MCF 10A (cell line): ENCODE data around the gene CRIM1. TPM values are rescaled to one million over a fixed set of nuclear protein-coding genes. Genes with fewer than 3 reads are reported as not detected.
A peak's percentile ranks its signal among the peaks of the same experiment; 100 is the strongest.

Experiments used
- BruUV-seq: library from RNA; stranded (reverse); fragments of 400-500 nt; replicated peaks from 2 replicates; lab custom pipeline; 2021; lab: Mats Ljungman, UMichigan
- CTCF ChIA-PET: fragments of 300-600 bp; sonication (Branson Sonifier 250); formaldehyde crosslinking; extraction: SDS; loops from one replicate; lab custom pipeline; 2021; ENCODE audit warnings: antibody characterized with exemption, inconsistent platforms; lab: Yijun Ruan, JAX
- POLR2A ChIA-PET: fragments of 300-600, 350-650 bp; sonication (Branson Sonifier 250); formaldehyde crosslinking; extraction: SDS; loops from one replicate; lab custom pipeline; 2020; ENCODE audit warnings: antibody characterized with exemption, inconsistent platforms; lab: Yijun Ruan, JAX
- DNase-seq: peaks from one replicate; pipeline ENCODE4 v3.0.0-alpha.2; 2018; ENCODE audit not compliant: unreplicated experiment
- H3K27ac Mint-ChIP-seq: one replicate; pipeline ENCODE4 v1.8.0; 2022; ENCODE audit warnings: mild to moderate bottlenecking, low read depth, mixed read lengths; ENCODE audit not compliant: unreplicated experiment
- H3K27me3 Mint-ChIP-seq: one replicate; pipeline ENCODE4 v1.8.0; 2022; ENCODE audit warnings: mixed read lengths; ENCODE audit not compliant: insufficient read depth, unreplicated experiment
- H3K36me3 Mint-ChIP-seq: one replicate; pipeline ENCODE4 v1.8.0; 2022; ENCODE audit warnings: mild to moderate bottlenecking, moderate library complexity, mixed read lengths; ENCODE audit not compliant: insufficient read depth, unreplicated experiment
- H3K4me1 Mint-ChIP-seq: one replicate; pipeline ENCODE4 v1.8.0; 2022; ENCODE audit warnings: mixed read lengths; ENCODE audit not compliant: insufficient read depth, unreplicated experiment
- H3K4me3 Mint-ChIP-seq: one replicate; pipeline ENCODE4 v1.8.0; 2022; ENCODE audit warnings: mild to moderate bottlenecking, moderate library complexity, mixed read lengths; ENCODE audit not compliant: unreplicated experiment
- H3K9me3 Mint-ChIP-seq: one replicate; pipeline ENCODE4 v1.8.0; 2022; ENCODE audit warnings: mixed read lengths; ENCODE audit not compliant: unreplicated experiment
- intact Hi-C: fragments of 100-400 bp; cut with micrococcal nuclease; formaldehyde crosslinking; loops from 2 replicates; pipeline ENCODE4 v1.14.1; 2022
- total RNA-seq: library from RNA; stranded (reverse); gene quantifications from 2 replicates; pipeline ENCODE4 v1.2.3, GENCODE V29; 2022
- TF ChIP-seq, protein P1 (sequence below): fragments of 200-600 bp; IDR thresholded peaks from one replicate; pipeline ENCODE4 v1.8.0; 2022; ENCODE audit warnings: antibody characterized with exemption, mild to moderate bottlenecking; ENCODE audit not compliant: unreplicated experiment

Gene CRIM1
- total RNA-seq, 1 experiment from 2014 or later: 185 TPM

DNA sequence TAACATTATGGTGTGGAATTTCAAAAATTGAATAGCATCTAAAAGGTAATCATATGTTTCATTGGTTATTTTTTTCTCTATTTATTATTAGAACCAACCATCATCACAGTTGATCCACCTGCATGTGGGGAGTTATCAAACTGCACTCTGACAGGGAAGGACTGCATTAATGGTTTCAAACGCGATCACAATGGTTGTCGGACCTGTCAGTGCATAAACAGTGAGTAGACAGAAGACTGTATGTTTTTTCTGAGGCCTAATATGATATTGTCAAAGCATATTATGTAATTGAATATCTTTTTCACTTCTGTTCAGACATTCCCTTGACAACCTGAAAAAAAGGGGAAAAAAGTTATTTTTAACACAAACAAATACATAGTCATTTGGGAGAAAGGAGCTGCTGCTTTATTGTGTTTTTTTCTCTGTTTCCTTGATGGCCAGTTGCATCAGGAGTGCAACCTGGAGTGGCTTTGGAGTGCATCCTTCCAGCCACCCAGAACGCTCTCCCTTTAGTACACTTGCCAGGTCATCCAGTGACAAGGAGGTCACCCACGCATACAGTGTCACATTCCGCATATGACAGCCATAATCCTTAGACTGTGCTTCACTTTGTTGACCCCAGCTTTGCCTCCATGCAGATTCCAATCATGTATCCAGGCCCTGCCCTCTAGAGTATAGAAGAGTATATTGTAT is 143.7 kb downstream of the CRIM1 start:
- intact Hi-C loops: no loop called here
- Mint-ChIP-seq H3K9me3 (no peaks in the 10 kb centered on the region), H3K4me1 (no peaks in the 10 kb centered on the region), H3K27me3 (no peaks in the 10 kb centered on the region), H3K27ac (no peak overlapping the region), H3K36me3 (peaks cover 88% of the 10 kb centered on the region), H3K4me3 (no peak overlapping the region)
- no peak for DNase-seq
- CTCF ChIA-PET: interaction anchor here (0.5 to 1.2 kb wide), 3 partner anchors 43 to 78 kb away, joined by 3 to 4 read pairs (median 3); no protein-coding TSS in a partner anchor
- TF ChIP-seq, protein P1, sequence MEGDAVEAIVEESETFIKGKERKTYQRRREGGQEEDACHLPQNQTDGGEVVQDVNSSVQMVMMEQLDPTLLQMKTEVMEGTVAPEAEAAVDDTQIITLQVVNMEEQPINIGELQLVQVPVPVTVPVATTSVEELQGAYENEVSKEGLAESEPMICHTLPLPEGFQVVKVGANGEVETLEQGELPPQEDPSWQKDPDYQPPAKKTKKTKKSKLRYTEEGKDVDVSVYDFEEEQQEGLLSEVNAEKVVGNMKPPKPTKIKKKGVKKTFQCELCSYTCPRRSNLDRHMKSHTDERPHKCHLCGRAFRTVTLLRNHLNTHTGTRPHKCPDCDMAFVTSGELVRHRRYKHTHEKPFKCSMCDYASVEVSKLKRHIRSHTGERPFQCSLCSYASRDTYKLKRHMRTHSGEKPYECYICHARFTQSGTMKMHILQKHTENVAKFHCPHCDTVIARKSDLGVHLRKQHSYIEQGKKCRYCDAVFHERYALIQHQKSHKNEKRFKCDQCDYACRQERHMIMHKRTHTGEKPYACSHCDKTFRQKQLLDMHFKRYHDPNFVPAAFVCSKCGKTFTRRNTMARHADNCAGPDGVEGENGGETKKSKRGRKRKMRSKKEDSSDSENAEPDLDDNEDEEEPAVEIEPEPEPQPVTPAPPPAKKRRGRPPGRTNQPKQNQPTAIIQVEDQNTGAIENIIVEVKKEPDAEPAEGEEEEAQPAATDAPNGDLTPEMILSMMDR: no peak
- POLR2A ChIA-PET: interaction anchor here (1.1 kb wide), 1 partner anchor 53 kb away, joined by 3 read pairs; no protein-coding TSS in a partner anchor
- BruUV-seq: no TSS peak

DNA sequence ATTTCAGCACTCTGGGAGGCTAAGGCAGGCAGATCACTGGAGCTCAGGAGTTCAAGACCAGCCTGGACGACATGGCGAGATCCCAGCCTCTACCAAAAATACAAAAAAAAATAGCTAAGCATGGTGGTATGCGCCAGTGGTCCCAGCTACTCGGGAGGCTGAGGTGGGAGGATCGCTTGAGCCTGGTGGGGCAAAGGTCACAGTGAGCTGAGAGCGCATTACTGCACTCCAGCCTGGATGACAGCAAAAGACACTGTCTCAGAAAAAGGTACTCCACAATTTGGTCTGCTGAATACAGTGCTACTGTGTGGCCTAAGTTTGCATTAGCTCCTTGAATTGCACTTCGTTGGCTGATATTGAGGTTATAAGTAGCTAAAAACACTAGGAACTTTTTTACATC is 144.5 kb downstream of the CRIM1 start:
- no peaks in the 10 kb centered on the region for H3K9me3 Mint-ChIP-seq
- H3K4me1 Mint-ChIP-seq: no peaks in the 10 kb centered on the region
- DNase-seq: no peak
- intact Hi-C loops: no loop called here
- H3K36me3 Mint-ChIP-seq: peaks cover 87% of the 10 kb centered on the region
- POLR2A ChIA-PET: interaction anchor here (0.6 to 1.1 kb wide), 2 partner anchors 52 to 83 kb away, joined by 3 read pairs; no protein-coding TSS in a partner anchor
- no peak overlapping the region for H3K4me3 Mint-ChIP-seq
- TF ChIP-seq, protein P1: no peak
- no peaks in the 10 kb centered on the region for H3K27me3 Mint-ChIP-seq
- no peak overlapping the region for H3K27ac Mint-ChIP-seq
- CTCF ChIA-PET: interaction anchor here (0.5 to 1.2 kb wide), 9 partner anchors 9 to 198 kb away, joined by 3 to 4 read pairs (median 3); no protein-coding TSS in a partner anchor
- no TSS peak for BruUV-seq

DNA sequence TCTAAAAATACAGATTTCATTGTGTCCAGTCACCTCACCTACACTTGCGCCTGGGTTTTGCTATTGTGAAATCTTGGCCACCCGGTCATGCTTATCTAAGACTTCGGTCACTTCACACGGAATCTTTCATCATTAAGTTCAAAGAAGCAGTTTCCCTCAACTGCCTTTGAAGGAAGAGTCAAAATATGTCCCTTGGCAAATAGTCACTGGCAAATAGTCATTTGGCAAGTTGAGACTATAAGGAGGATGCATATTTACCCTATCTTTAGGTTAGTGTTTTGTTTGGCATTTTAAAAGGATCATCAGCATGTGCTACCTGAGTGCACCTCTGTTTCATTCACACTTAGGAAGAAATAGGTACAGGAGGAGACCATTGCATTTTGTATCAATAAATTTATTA is 146.5 kb downstream of the CRIM1 start:
- POLR2A ChIA-PET: interaction anchor here (0.6 to 1.7 kb wide), 6 partner anchors 8 to 151 kb away, joined by 3 to 6 read pairs (median 4); no protein-coding TSS in a partner anchor
- intact Hi-C loops: no loop called here
- TSS peak; percentile 2 for BruUV-seq
- Mint-ChIP-seq H3K4me1 (no peaks in the 10 kb centered on the region), H3K27ac (no peak overlapping the region), H3K9me3 (no peaks in the 10 kb centered on the region), H3K27me3 (no peaks in the 10 kb centered on the region), H3K4me3 (no peak overlapping the region), H3K36me3 (peaks cover 82% of the 10 kb centered on the region)
- CTCF ChIA-PET: interaction anchor here (0.6 to 1.8 kb wide), 5 partner anchors 17 to 268 kb away, joined by 3 to 6 read pairs (median 3); no protein-coding TSS in a partner anchor
- DNase-seq: no peak
- TF ChIP-seq, protein P1: no peak

DNA sequence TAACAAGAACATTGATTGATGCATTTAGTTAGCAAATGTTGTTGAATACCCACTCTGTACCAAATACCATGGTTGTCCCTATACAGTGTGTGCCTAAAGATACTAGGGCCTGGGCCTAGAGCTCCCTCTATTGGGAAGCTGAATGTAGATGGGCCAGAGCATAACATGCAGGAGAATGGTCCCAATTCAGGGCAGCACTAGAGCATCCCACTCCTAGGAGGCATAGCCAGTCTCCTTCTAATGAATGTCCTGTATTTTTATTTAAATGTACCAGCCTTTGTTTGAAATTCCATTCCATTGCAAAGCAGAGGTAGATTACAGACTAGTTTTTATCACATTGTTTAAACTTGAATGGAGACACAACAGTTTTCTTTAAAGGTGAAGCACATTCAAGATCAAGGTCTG is 151.8 kb downstream of the CRIM1 start:
- peaks cover 91% of the 10 kb centered on the region for H3K36me3 Mint-ChIP-seq
- CTCF ChIA-PET: interaction anchor here (0.5 to 2.5 kb wide), 23 partner anchors 9 to 1079 kb away, joined by 3 to 19 read pairs (median 4); no protein-coding TSS in a partner anchor
- no peaks in the 10 kb centered on the region for H3K27me3 Mint-ChIP-seq
- no peaks in the 10 kb centered on the region for H3K9me3 Mint-ChIP-seq
- no peak overlapping the region for H3K4me3 Mint-ChIP-seq
- no TSS peak for BruUV-seq
- intact Hi-C loops: loop anchor here (1.0 to 5.0 kb wide), 4 partner anchors 50 to 157 kb away; no protein-coding TSS in a partner anchor
- TF ChIP-seq, protein P1: peak; percentile 84
- no peaks in the 10 kb centered on the region for H3K4me1 Mint-ChIP-seq
- peak; percentile 82 for DNase-seq
- POLR2A ChIA-PET: interaction anchor here (1.4 kb wide), 1 partner anchor 47 kb away, joined by 3 read pairs; no protein-coding TSS in a partner anchor
- H3K27ac Mint-ChIP-seq: peak overlapping the region; percentile 12
